HFF-Myc (cell line): Measurements from ENCODE around the gene CCDC149.

Experiments used
- DNase-seq: peaks from one replicate; pipeline ENCODE4 v3.0.0-alpha.2; 2011; ENCODE audit warnings: low read depth; ENCODE audit errors: extremely low read depth
- H3K4me3 ChIP-seq: replicated peaks from 2 replicates; pipeline ENCODE4 v1.5.1; 2011; ENCODE audit warnings: low read depth, mild to moderate bottlenecking, control low read depth, low read length
- TF ChIP-seq, protein P1 (sequence below): IDR thresholded peaks from 2 replicates; pipeline ENCODE4 v1.5.1; 2012; ENCODE audit warnings: mild to moderate bottlenecking, low read depth, low read length, control low read depth; ENCODE audit errors: missing control alignments

Gene CCDC149

GRCh38 chr4:24887881-24888430, 24.9 kb downstream of the CCDC149 start:
- no peak for DNase-seq
- TF ChIP-seq, protein P1, sequence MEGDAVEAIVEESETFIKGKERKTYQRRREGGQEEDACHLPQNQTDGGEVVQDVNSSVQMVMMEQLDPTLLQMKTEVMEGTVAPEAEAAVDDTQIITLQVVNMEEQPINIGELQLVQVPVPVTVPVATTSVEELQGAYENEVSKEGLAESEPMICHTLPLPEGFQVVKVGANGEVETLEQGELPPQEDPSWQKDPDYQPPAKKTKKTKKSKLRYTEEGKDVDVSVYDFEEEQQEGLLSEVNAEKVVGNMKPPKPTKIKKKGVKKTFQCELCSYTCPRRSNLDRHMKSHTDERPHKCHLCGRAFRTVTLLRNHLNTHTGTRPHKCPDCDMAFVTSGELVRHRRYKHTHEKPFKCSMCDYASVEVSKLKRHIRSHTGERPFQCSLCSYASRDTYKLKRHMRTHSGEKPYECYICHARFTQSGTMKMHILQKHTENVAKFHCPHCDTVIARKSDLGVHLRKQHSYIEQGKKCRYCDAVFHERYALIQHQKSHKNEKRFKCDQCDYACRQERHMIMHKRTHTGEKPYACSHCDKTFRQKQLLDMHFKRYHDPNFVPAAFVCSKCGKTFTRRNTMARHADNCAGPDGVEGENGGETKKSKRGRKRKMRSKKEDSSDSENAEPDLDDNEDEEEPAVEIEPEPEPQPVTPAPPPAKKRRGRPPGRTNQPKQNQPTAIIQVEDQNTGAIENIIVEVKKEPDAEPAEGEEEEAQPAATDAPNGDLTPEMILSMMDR = no peak
- no peak overlapping the region for H3K4me3 ChIP-seq

- no peak overlapping the region for H3K4me3 ChIP-seq
- no peak for DNase-seq
- TF ChIP-seq, protein P1 = no peak
These were observed 26.2 kb downstream of the CCDC149 start for GRCh38 chr4:24886596-24886995.

- DNase-seq = no peak
- H3K4me3 ChIP-seq = no peak overlapping the region
- TF ChIP-seq, protein P1 = no peak
These were observed 27.5 kb downstream of the CCDC149 start for GRCh38 chr4:24885342-24885741.

- TF ChIP-seq, protein P1 = no peak
- DNase-seq = no peak
- no peak overlapping the region for H3K4me3 ChIP-seq
These were observed 27.9 kb downstream of the CCDC149 start for GRCh38 chr4:24884902-24885301.

DNA sequence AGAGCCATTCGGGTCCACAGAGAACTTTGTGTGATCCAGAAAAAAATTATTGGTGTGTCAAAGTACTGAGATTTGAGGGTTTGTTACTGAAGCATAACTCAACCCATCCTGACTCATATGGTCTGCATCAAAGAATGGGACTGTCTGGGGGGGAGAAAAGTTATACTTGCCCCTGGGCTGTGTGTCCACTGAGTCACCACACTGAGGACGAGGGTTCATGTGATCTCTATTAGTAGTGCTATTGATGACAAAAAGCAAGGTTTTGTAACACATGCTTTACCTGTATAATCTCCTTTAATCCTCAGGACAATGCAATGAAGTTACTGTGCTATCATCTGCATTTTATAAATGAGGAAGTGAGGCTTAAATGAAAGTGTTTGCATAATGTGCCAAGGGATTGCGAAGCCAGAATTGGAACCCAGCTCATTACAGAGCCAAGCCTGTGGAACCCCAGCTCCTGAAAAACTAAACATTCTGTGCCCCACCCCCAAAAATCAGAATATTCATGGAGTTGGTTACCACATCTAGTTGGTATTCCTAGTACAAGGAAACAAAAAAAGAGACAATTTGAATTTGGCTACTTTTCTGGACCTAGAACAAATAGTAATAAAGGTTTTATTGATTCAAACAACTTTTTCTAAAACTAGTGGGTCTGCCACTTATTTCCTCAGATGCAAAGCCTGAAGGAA, 31.2 kb downstream of the CCDC149 start:
- TF ChIP-seq, protein P1 = no peak
- H3K4me3 ChIP-seq = no peak overlapping the region
- no peak for DNase-seq

GRCh38 chr4:24880186-24880585, 32.7 kb downstream of the CCDC149 start:
- no peak overlapping the region for H3K4me3 ChIP-seq
- TF ChIP-seq, protein P1 = no peak
- no peak for DNase-seq

GRCh38 chr4:24878636-24879016, 34.2 kb downstream of the CCDC149 start:
- H3K4me3 ChIP-seq = no peak overlapping the region
- no peak for DNase-seq
- TF ChIP-seq, protein P1 = no peak
